SK-MEL-5 (cell line): ENCODE measurements around the gene POU2AF1. TPM values are rescaled to one million over a fixed set of nuclear protein-coding genes. Genes with fewer than 3 reads are reported as not detected.
"Not testable (repeated sequence)": the region's sequence is repeated elsewhere in the genome, so short reads cannot be mapped to it uniquely, and the experiment has no call there.

Experiments
- DNase-seq: peaks from one replicate; pipeline ENCODE4 v3.0.0-alpha.2; 2016; ENCODE audit warnings: low read depth, low spot score
- in situ Hi-C: cut with HindIII; loops from 2 replicates; pipeline ENCODE4 v1.10.0; 2016; ENCODE audit warnings: low sequenced_read_pairs, high pct_unique_total_duplicates, low pct_unique_long_range_greater_than_20kb
- total RNA-seq: library from RNA; depleted of rRNA; stranded (reverse); fragments of >200 nt; shearing (Covaris generic); gene quantifications from 2 replicates; pipeline ENCODE4 v1.2.3, GENCODE V29; 2014

Gene POU2AF1
- total RNA-seq, 1 experiment from 2014 or later, result not detected

DNA sequence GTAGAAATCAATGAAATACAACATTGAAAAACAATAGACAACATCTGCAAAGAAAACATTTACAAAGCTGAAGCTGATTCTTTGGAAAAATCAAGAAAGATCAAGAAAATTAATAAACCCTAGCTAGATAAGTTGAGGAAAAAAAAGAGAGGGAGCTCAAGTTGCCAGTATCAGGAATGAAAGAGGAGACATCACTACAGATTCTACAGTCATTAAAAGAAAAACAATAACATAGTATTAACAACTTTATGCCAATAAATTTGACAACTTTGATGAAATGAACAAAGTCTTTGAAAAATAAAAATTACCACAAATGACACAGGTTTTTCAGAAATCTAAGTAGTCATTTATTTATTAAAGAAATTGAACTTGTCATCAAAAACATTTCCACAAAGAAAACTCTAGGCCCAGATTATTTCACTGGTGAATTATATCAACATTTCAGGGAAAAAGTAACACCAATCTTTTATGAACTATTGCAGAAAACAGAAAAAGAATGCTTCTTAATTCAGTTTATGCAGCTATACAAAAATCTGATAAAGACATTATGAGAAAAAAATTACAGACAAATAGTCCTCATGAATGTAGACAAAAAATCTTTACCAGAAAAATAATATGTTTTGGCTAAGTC is 39.2 kb downstream of the POU2AF1 start:
- no peak for DNase-seq
- in situ Hi-C loops, result no loop called here

DNA sequence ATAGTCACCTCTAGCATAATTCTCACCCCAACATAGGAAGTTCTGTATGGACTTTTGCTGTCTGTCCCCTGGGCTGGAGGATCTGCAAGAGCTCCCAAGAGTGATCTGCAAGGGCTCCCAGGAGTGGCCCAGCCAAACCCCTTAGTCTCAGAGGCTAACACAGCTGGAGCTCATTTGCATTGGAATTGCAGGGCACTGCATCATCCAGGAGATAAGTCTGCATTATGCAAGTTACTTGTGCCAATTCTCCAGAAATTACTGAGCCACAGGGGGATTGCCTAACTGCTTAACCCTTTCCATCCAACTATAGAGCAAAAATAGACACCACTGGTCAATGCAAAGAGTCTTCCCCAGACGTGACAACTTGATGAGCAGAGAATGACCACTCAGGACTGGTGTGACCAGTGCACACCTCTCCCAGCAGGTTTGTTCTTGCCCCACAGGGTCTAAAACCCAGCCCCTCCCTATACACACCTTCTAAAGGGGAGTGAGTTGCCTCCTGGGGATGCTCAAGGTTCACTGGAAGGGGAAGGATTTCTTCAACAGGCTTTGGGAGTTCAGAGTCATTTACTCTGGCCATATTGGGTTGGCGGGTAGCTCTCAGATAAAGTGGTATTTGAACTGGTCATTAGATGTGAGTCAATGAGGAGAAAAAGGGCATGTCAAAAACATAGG is 42.4 kb downstream of the POU2AF1 start:
- in situ Hi-C loops, result no loop called here
- DNase-seq, result no peak

DNA sequence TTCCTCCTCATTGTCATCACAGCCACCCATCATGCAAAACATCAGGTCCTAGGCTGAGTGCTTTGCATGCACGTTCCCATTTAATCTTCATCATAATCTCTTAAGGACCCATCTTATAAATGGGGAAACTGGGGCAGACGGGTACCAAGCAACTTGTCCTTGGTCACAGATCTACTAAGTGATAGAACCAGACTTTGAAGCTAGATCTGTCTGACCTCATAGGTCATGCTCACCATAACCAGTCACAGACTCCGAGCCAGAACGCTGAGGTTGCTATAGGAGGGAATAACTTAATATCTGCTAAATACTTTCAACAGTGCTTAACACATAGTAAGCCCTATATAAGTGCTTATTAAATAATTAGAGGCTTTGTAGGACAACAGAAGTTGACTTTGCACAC is 43.0 kb downstream of the POU2AF1 start:
- no peak for DNase-seq
- in situ Hi-C loops, result no loop called here

GRCh38 chr11:111335549-111335948 is 43.5 kb downstream of the POU2AF1 start:
- no peak for DNase-seq

DNA sequence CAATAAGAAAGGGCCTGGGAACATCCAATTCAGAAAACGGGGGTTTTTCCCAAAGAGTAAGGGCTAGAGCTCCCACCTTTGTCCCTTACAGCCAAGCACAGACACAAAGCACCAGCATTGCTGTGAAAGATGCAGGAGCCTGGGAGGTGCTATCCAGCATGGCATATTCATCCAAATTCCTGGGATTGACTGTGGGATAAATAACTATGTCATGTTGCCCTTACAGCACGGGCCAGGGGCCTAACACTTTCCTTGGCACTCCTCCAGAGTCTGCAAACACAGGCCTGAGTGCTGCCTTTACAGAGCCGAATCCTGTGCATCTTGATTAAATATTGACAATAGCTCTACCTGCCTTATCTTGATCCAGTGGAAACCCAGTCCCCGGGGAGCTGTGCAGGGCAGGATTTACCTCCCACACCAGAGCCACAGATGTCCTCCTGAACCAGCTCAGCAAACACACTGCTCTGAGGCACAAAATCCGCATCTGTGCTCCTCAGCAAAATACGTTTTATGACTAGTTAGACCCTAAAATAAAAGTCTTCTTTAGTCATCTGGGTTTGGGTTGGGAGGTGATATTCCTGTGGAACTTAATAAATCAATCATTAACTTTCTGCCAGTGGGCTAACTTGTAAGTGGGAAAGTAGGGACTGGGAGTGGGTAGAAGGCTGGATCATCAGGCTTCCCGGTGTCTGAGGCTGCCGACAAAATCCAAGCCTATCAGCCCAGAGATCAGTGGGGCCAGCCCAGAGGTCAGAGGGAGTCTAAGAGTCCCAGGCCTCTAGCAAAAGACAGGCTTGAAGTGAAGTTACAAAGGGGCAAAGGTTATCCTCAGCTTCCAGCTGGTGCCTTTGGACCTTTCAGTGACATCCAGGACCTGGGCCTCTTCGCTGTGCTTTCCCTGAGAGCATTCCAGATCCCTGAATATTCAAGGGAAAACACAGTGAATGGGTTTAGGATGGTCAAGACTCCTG is 44.3 kb downstream of the POU2AF1 start:
- DNase-seq, result no peak
- in situ Hi-C loops, result no loop called here

More at GRCh38 chr11:111335549-111335948, 43.5 kb downstream of the POU2AF1 start:
- in situ Hi-C loops, result no loop called here

DNA sequence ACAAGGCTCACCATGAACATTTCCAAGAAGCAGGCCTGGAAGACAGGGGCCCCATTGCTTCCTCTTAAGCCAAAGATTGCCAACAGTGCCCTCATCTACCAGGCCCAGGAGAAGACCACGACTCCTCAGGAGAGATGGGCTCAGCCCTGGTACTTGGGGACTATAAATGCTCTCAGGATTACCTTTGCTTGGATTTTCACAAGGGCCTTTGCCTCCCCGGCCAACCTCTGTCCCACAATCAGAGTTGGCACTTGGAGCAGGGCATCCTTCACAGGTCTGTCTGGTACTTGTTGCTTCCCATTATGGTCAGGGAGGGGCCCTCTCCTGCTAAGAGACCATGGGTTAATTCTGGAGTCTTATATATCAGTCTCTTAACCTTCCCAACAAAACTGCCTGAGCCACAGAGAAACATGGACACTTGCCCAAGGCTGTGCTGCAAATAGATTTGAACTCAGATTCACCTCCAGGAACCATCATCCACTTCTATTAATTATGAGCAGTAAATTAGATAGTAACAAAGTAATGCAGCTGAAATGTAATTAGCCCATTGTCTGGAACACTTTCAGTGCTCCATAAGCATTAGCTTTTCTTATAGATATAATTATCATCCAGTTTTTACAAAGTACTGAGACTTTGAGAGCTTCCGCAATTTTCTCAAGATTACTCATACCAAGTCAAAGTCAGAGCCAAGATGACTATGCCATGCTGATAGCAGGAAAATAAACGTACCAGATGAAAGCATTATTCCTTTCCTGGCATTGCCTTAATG is 47.2 kb downstream of the POU2AF1 start:
- in situ Hi-C loops, result no loop called here
- DNase-seq, result no peak

- in situ Hi-C loops, result no loop called here
Measured at GRCh38 chr11:111330234-111330893, 48.7 kb downstream of the POU2AF1 start.

GRCh38 chr11:111329306-111330204 is 49.5 kb downstream of the POU2AF1 start:
- no peak for DNase-seq

More at GRCh38 chr11:111330234-111330893, 48.7 kb downstream of the POU2AF1 start:
- DNase-seq, result no peak

GRCh38 chr11:111327908-111328624 is 51.0 kb downstream of the POU2AF1 start:
- in situ Hi-C loops, result no loop called here
- DNase-seq, result no peak

More at GRCh38 chr11:111329306-111330204, 49.5 kb downstream of the POU2AF1 start:
- in situ Hi-C loops, result no loop called here

GRCh38 chr11:111326824-111327223 is 52.3 kb downstream of the POU2AF1 start:
- in situ Hi-C loops, result no loop called here
- DNase-seq, result no peak

GRCh38 chr11:111325259-111325658 is 53.8 kb downstream of the POU2AF1 start:
- no peak for DNase-seq
- in situ Hi-C loops, result no loop called here

- DNase-seq, result no peak
- in situ Hi-C loops, result no loop called here
Measured at GRCh38 chr11:111324277-111324720, 54.8 kb downstream of the POU2AF1 start.

- in situ Hi-C loops, result no loop called here
- no peak for DNase-seq
Measured at GRCh38 chr11:111322534-111322933, 56.5 kb downstream of the POU2AF1 start.

GRCh38 chr11:111320728-111321568 is 58.1 kb downstream of the POU2AF1 start:
- no peak for DNase-seq
- in situ Hi-C loops, result no loop called here

DNA sequence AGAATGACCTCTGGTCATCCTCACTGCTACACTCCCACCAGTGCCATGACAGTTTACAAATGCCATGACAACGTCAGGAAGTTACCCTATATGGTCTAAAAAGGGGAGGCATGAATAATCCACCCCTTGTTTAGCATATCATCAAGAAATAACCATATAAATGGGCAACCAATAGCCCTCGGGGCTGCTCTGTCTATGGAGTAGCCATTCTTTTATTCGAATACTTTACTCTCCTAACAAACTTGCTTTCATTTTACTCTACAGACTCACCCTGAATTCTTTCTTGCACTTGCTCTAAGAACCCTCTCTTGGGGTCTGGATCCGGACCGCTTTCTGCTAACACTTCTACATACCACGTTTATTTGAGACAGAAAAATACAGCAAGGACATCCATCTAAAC is 58.9 kb downstream of the POU2AF1 start:
- DNase-seq, in situ Hi-C loops: not testable (repeated sequence)
